ENCODE data around the gene CYP2U1. TPM values are rescaled to one million over a fixed set of nuclear protein-coding genes. Genes with fewer than 3 reads are reported as not detected.
A peak's percentile ranks its signal among the peaks of the same experiment; 100 is the strongest.
"Not testable (repeated sequence)": the region's sequence is repeated elsewhere in the genome, so short reads cannot be mapped to it uniquely, and the experiment has no call there.

Gene CYP2U1
- total RNA-seq, 1 donor from 2014 or later, result 8.1 TPM

DNA sequence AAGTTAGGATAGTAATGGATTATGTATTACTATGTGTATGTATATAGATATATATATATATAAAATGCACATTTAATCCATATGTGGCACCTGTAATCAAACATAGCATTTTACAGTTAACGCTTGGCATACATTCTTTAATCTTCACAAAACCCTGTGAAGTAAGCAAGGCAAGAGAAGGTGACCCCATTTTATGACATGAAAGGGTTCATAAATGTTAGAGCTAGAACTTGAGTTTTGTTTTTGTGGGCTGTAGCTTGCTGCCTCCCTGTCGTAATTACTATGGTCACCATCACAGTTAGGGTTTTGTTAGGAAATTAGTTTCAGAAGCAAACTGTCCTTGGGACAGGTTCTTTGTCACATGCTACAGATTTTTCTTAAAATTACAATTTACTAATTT is 13.8 kb upstream of the CYP2U1 start:
- DNase-seq (ENCODE audit: low spot score), result no peak

DNA sequence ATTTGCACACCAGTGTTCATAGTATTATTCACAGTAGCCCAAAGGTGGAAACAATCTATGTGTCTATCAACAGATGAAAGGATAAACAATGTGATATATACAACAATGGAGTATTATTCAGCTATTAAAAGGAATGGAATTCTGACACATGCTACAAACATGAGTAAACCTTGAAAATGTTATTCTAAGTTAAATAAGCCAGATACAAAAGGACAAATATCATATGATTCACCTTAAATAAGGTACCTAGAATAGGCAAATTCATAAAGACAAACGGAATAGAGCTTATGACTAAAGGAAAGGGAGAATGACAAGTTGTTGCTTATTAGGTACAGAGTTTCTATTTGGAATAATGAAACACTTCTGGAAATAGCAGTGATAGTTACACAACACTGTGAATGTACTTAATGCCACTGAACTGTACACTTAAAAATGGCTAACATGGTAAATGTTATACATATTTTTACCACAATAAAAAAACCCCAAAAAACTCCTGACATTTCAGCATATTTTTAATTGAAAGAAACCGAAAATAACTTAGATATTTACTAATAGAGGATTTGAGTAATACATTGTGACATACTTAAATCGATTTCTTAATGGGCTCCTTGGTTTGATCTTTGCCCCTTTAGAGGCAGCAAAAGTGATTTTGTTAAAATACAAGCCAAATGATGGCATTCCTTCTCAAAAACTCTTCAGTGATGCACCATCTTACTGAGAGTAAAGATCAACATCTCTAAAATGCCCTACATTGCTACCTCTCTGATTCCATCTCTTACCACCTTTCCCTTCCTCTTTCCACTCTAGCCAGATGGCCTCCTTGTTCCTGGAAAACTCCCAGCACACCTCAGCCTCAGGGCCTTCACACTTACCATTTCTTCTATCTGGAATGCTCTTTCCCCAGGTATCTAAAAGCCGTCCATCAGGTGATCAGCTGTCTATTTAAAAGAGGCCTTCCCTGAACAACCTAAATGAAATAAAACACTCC is 8.6 kb upstream of the CYP2U1 start:
- DNase-seq (ENCODE audit: low spot score), result no peak

DNA sequence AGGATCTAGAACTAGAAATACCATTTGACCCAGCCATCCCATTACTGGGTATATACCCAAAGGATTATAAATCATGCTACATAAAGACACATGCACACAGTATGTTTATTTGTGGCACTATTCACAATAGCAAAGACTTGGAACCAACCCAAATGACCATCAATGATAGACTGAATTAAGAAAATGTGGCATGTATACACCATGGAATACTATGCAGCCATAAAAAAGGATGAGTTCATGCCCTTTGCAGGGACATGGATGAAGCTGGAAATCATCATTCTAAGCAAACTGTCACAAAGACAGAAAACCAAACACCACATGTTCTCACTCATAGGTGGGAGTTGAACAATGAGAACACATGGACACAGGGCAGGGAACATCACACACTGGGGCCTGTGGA is 5.6 kb upstream of the CYP2U1 start:
- not testable (repeated sequence) for DNase-seq (ENCODE audit: low spot score)

DNA sequence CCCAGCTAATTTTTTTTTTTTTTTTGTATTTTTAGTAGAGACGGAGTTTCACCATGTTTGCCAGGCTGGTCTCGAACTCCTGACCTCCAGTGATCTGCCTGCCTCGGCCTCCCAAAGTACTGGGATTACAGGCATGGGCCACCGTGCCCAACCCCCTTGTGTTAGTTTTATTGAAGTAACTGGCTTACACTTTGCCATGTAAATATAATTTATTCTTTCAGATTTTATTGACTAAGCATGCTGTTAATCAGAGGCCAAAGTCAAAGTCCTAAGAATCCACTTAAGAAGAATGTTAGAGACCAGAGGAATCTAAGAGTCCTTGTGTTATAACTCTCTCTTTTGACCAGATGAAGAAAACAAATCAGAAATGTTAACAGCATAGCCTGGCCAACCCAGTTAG is 4.5 kb upstream of the CYP2U1 start:
- not testable (repeated sequence) for DNase-seq (ENCODE audit: low spot score)

DNA sequence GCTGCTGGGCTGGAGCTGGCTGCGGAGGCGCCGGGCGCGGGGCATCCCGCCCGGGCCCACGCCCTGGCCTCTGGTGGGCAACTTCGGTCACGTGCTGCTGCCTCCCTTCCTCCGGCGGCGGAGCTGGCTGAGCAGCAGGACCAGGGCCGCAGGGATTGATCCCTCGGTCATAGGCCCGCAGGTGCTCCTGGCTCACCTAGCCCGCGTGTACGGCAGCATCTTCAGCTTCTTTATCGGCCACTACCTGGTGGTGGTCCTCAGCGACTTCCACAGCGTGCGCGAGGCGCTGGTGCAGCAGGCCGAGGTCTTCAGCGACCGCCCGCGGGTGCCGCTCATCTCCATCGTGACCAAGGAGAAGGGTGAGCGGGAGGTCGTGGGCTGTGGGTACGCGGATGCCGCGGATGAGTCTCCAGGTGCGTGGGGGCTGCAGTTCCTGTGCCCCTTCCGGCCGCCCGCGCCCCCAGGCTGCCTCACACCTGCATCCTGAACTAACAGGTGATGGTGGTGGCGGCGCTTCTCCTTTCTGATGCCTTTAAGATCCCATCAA is 499 bp downstream of the CYP2U1 start:
- peak; percentile 10 for DNase-seq (ENCODE audit: low spot score)

- DNase-seq (ENCODE audit: low spot score), result no peak
These were observed 3.9 kb downstream of the CYP2U1 start for GRCh38 chr4:107935246-107935645.

DNA sequence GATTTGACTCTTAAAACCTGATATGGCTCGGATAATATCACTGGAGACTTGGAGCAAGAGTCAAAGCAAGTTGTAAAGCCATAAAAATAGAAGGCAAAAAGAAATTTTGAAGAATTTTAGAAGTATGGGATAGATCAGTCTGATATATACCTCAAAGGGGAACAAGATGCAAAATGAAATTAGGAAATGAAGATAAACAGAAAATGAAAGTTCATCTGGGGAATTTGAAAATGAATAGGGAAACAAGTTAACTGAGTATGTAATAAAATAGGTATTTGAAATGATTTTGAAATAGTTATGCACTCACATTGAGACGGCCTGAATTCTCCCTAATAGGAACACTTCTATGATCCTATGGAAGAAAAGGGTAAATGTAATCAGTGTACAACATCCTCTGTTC is 5.7 kb downstream of the CYP2U1 start:
- no peak for DNase-seq (ENCODE audit: low spot score)

- no peak for DNase-seq (ENCODE audit: low spot score)
These were observed 8.0 kb downstream of the CYP2U1 start for GRCh38 chr4:107939307-107939706.

DNA sequence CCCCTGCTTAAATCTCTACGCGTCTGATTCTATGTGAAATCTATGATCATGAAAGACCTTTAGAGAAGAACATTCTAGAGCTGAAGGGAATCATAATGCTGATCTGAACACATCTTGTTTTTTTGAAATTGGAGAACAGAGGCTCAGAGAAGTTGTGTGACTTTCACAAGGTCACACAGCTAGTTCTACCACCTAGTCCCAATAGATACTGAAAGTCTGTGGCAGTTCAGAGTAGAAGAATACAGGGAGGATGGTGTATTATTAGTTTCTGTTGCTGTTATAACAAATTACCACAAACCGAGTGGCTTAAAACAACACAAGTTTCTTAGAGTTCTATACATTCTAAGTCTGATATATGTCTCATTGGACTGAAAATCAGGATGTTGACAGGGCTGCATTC is 14.5 kb downstream of the CYP2U1 start:
- DNase-seq (ENCODE audit: low spot score), result no peak

- DNase-seq (ENCODE audit: low spot score), result no peak
These were observed 19.6 kb downstream of the CYP2U1 start for GRCh38 chr4:107950746-107951540.

DNA sequence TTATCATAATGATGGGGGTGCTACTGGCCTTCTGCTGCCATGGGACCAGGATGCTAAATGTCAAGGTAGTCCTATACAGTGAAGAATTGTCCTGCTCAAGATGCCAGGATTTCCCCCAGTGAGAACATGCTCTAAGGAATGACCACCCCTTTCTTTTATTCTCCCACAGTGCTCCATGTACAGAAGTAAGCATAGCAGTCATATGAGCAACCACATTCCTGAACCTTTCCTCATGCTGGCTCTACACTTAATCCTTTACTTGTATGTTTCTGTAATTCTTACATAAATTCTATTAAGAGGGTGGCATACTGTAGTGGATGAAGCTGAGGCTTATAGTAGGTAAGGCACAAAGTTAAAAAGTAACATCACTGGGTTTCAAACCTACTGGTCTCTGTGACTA is 20.2 kb downstream of the CYP2U1 start:
- no peak for DNase-seq (ENCODE audit: low spot score)

DNA sequence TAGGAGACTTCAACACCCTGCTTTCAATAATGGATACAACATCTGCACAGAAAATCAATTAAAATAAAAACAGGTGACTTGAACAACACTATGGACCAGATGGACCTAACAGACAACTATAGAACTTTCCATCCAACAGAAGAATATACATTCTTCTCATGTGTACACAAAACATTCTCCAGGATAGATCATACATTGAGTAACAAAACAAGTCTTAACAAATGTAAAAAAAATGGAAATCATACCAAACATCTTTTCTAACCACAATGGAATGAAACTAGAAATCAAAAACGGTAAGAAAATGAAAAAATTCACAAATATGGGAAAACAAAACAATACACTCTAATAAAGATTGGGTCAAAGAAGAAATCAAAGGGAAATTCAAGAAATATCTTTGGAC is 24.7 kb downstream of the CYP2U1 start:
- DNase-seq (ENCODE audit: low spot score), result no peak

DNA sequence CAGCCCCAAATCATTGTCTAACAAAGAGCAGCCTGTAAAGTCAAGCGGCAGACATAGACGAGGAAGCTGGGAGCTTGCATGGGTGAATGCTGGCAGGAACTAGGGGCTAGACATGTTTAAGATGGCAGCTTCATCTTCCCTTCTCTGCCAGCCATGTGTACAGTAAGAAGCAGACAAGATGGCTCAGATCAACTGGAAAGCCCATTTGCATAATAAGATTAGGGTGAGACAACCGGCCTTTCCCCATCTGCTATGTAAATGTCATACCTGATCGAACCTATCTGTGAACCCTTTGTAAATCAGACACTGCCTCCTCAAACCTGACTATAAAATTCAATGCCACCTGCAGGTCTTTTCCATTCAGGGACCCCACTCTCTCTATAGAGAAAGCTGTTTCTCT is 35.6 kb downstream of the CYP2U1 start:
- DNase-seq (ENCODE audit: low spot score), result no peak

DNA sequence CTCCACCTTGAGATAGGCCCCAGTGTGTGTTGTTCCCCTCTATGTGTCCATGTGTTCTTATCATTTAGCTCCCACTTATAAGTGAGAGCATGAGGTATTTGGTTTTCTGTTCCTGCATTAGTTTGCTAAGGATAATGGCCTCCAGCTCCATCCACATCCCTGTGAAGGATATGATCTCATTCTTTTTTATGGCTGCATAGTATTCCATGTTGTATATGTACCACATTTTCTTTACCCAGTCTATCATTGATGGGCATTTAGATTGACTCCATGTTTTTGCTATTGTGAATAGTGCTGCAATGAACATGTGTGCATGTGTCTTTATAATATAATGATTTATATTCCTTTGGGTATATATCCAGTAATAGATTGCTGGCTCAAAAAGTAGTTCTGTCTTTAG is 36.2 kb downstream of the CYP2U1 start:
- not testable (repeated sequence) for DNase-seq (ENCODE audit: low spot score)

GRCh38 chr4:107967921-107968320 is 36.6 kb downstream of the CYP2U1 start:
- not testable (repeated sequence) for DNase-seq (ENCODE audit: low spot score)

GRCh38 chr4:107970063-107970798 is 38.9 kb downstream of the CYP2U1 start:
- no peak for DNase-seq (ENCODE audit: low spot score)

GRCh38 chr4:107972605-107973004 is 41.3 kb downstream of the CYP2U1 start:
- DNase-seq (ENCODE audit: low spot score), result no peak

- no peak for DNase-seq (ENCODE audit: low spot score)
These were observed 43.2 kb downstream of the CYP2U1 start for GRCh38 chr4:107974523-107974922.

- DNase-seq (ENCODE audit: low spot score), result no peak
These were observed 46.1 kb downstream of the CYP2U1 start for GRCh38 chr4:107977482-107977881.

- DNase-seq (ENCODE audit: low spot score), result no peak
These were observed 46.8 kb downstream of the CYP2U1 start for GRCh38 chr4:107977966-107978705.

Data from mucosa of gallbladder (tissue), 1 donor.